Mesodermal cell (in vitro differentiated cells): ENCODE data around the gene AIFM3.
"Not testable (repeated sequence)": the region's sequence is repeated elsewhere in the genome, so short reads cannot be mapped to it uniquely, and the experiment has no call there.

Experiments used
- H3K27ac ChIP-seq: 2 replicates; pipeline ENCODE4 v1.7.0; 2013; ENCODE audit warnings: mild to moderate bottlenecking, low read depth, low read length, moderate library complexity; ENCODE audit not compliant: severe bottlenecking
- H3K36me3 ChIP-seq: 2 replicates; pipeline ENCODE4 v1.7.1; 2013; ENCODE audit warnings: mild to moderate bottlenecking, low read length, moderate library complexity; ENCODE audit not compliant: control insufficient read depth, insufficient read depth
- H3K4me1 ChIP-seq: one replicate; pipeline ENCODE4 v1.7.1; 2013; ENCODE audit warnings: mild to moderate bottlenecking, low read length; ENCODE audit not compliant: insufficient read depth, control insufficient read depth, poor library complexity, severe bottlenecking
- H3K4me3 ChIP-seq: 2 replicates; pipeline ENCODE4 v1.7.0; 2013; ENCODE audit warnings: low read length, control low read depth, mild to moderate bottlenecking; ENCODE audit not compliant: insufficient read depth, poor library complexity, severe bottlenecking; ENCODE audit errors: extremely low read depth
- H3K9me3 ChIP-seq: 2 replicates; pipeline ENCODE4 v1.7.1; 2013; ENCODE audit warnings: mild to moderate bottlenecking, low read length, moderate library complexity; ENCODE audit not compliant: control insufficient read depth
- WGBS, 2 experiments: methylation state at CpG; one replicate each; pipeline ENCODE4 v1.1.5; 2013; ENCODE audit warnings: missing lambda C conversion rate in 2 of 2; ENCODE audit not compliant: insufficient coverage in 2 of 2; 5-methylcytosine and 5-hydroxymethylcytosine counted together

The AIFM3 gene

DNA sequence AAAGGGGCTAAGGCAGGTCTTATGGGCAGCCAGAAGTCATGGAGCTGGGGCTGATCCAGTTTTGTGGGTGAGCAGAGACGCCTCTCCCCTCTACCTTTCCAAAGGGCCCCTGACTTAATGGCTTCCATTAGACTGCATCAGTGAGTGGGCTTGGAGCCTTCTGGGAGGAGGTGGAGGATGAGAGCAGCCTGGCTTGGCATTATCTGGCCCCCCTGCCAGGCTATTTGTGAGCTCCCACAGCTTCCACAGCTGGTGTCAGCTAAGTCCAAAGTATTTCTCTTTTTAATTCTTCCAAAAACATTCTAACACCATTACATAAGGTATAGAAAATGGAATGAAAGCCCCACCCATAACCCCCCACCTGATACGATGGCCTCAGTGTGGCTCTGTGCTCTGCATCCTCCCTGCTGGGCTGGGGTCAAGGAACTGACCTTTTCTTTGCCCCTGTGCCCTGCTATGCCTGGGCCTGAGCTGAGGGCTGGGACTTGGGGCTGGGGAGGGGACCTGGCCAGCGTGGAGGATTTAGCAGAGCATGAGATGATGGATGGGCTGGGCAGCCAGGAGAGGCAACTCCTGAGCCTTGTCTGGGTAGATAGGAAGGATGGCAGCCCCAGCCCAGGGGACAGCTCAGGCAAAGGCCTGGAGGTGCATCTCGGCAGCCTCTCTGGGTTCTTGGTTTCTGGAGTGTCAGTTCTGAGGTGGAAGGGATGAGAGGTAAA, 4.0 kb downstream of the AIFM3 start:
- WGBS, 2 experiments = 55 to 62% methylated on average over 2 of the region's 4 CpGs
- no peak overlapping the region for H3K27ac ChIP-seq

GRCh38 chr22:20972014-20972694, 5.1 kb downstream of the AIFM3 start:
- not testable (repeated sequence) for H3K27ac ChIP-seq, H3K9me3 ChIP-seq, H3K4me1 ChIP-seq, H3K36me3 ChIP-seq, H3K4me3 ChIP-seq
- WGBS, 2 experiments = 93 to 98% methylated on average over 5 to 6 of the region's 11 CpGs

More for the DNA sequence above, 4.0 kb downstream of the AIFM3 start:
- H3K9me3 ChIP-seq = no peaks in the 10 kb centered on the region
- peaks cover 6% of the 10 kb centered on the region for H3K4me1 ChIP-seq
- H3K36me3 ChIP-seq = no peaks in the 10 kb centered on the region
- no peak overlapping the region for H3K4me3 ChIP-seq

DNA sequence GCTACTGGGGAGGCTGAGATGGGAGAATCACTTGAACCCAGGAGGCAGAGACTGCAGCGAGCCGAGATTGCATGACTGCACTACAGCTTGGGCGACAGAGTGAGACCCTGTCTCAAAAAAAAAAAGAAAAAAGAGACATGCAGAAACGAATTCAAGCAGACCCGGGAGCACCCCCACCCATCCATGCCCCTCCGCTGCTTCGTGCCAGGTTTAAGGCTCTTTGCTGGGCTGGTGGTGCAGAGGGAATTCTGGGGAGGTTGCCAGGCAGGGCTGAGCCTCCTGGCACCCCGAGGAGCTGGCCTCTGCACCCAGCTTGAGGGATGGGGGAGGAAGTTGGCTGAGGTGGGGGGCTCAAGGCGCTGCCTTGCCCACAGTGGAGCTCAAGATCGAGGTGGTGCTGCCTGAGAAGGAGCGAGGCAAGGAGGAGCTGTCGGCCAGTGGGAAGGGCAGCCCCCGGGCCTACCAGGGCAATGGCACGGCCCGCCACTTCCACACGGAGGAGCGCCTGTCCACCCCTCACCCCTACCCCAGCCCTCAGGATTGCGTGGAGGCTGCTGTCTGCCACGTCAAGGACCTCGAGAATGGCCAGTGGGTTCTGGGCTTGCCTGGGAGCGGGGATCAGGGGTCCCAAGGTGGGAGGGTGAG, 6.0 kb downstream of the AIFM3 start:
- Histone ChIP-seq H3K36me3 (no peaks in the 10 kb centered on the region), H3K4me3 (no peak overlapping the region), H3K27ac (no peak overlapping the region), H3K4me1 (peaks cover 6% of the 10 kb centered on the region), H3K9me3 (no peaks in the 10 kb centered on the region)
- 90 to 98% methylated on average over 5 to 7 of the region's 21 CpGs for WGBS, 2 experiments

GRCh38 chr22:20973634-20974286, 6.7 kb downstream of the AIFM3 start:
- Histone ChIP-seq H3K9me3 (peaks cover 6% of the 10 kb centered on the region), H3K27ac (no peak overlapping the region)
- 89% methylated on average over 10 to 17 of the region's 21 CpGs for WGBS, 2 experiments

GRCh38 chr22:20974336-20974955, 7.4 kb downstream of the AIFM3 start:
- Histone ChIP-seq H3K27ac (no peak overlapping the region), H3K4me1 (peaks cover 6% of the 10 kb centered on the region), H3K4me3 (no peak overlapping the region), H3K9me3 (peaks cover 12% of the 10 kb centered on the region), H3K36me3 (no peaks in the 10 kb centered on the region)
- WGBS, 2 experiments = 93 to 94% methylated on average over 13 to 16 of the region's 16 CpGs

More at GRCh38 chr22:20973634-20974286, 6.7 kb downstream of the AIFM3 start:
- Histone ChIP-seq H3K4me1 (peaks cover 6% of the 10 kb centered on the region), H3K36me3 (no peaks in the 10 kb centered on the region), H3K4me3 (no peak overlapping the region)

GRCh38 chr22:20975541-20976290, 8.7 kb downstream of the AIFM3 start:
- Histone ChIP-seq H3K27ac (no peak overlapping the region), H3K4me3 (no peak overlapping the region), H3K4me1 (peaks cover 6% of the 10 kb centered on the region), H3K9me3 (peaks cover 12% of the 10 kb centered on the region), H3K36me3 (no peaks in the 10 kb centered on the region)
- WGBS, 2 experiments = 87 to 89% methylated on average over 13 to 14 of the region's 14 CpGs

- 78 to 92% methylated on average over 12 to 20 of the region's 24 CpGs for WGBS, 2 experiments
- H3K27ac ChIP-seq = no peak overlapping the region
- peaks cover 12% of the 10 kb centered on the region for H3K9me3 ChIP-seq
- no peaks in the 10 kb centered on the region for H3K36me3 ChIP-seq
- no peak overlapping the region for H3K4me3 ChIP-seq
- peaks cover 8% of the 10 kb centered on the region for H3K4me1 ChIP-seq
These were observed 9.3 kb downstream of the AIFM3 start for GRCh38 chr22:20976291-20976877.

DNA sequence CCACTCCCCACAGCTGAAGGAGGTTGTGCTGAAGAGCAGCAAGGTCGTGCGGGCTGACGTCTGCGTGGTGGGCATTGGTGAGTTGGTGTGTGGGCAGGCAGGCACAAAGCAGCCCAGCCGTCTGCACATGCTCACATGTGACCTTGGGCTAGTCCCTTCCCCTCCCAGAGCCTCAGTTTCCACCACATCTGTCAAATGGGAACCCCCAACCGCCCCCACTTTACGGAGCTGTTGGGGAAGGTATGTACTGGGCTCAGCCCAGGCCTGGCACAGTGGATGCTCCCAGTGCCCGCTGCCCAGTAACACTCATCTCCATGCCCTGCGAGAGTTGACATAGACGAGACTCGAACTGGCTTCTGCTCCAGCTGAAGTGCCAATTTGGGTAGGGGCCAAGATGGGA, 10.0 kb downstream of the AIFM3 start:
- no peak overlapping the region for H3K27ac ChIP-seq
- WGBS, 2 experiments = 80 to 93% methylated on average over 4 to 10 of the region's 11 CpGs
- H3K4me1 ChIP-seq = peaks cover 11% of the 10 kb centered on the region
- peaks cover 12% of the 10 kb centered on the region for H3K9me3 ChIP-seq
- no peak overlapping the region for H3K4me3 ChIP-seq
- H3K36me3 ChIP-seq = no peaks in the 10 kb centered on the region

DNA sequence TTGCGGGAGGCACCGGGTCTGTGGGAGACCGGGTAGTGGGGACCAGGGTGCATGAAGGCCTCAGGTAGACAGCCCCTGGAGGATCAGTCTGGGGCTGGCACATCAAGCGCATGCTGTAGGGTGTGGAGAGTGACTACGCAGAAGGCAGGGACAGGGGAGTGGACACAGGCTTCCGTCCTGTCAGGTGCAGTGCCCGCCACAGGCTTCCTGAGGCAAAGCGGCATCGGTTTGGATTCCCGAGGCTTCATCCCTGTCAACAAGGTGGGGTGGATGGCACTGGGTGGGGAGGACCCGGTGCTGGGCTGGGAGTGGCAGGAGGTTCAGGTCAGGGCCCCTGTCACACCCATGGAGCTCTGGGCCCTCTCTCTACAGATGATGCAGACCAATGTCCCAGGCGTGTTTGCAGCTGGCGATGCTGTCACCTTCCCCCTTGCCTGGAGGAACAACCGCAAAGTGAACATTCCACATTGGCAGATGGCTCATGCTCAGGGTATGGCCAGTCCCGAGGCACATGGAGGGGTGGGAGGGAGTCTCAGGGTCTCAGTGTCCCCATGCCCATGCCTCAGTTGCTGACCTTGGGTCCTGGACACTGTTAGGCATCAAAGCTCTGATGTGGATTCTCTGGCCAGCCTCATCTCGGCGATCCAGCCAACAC, 10.6 kb downstream of the AIFM3 start:
- no peaks in the 10 kb centered on the region for H3K36me3 ChIP-seq
- no peak overlapping the region for H3K27ac ChIP-seq
- H3K9me3 ChIP-seq = peaks cover 12% of the 10 kb centered on the region
- H3K4me1 ChIP-seq = peaks cover 9% of the 10 kb centered on the region
- WGBS, 2 experiments = 90% methylated on average over 10 to 17 of the region's 17 CpGs
- H3K4me3 ChIP-seq = no peak overlapping the region
